C4-2B (cell line): ENCODE results near the gene RASD2.

Experiments used
- H3K27ac ChIP-seq: fragments of 450-650 bp; 2 replicates; pipeline ENCODE4 v1.5.1; 2017
- CTCF ChIP-seq: fragments of 450-650 bp; conservative IDR thresholded peaks from 2 replicates; pipeline ENCODE4 v1.5.1; 2017; ENCODE audit warnings: mild to moderate bottlenecking
- ZFX ChIP-seq: fragments of 450-650 bp; IDR thresholded peaks from 2 replicates; pipeline ENCODE4 v1.6.1; 2017

RASD2 gene

DNA sequence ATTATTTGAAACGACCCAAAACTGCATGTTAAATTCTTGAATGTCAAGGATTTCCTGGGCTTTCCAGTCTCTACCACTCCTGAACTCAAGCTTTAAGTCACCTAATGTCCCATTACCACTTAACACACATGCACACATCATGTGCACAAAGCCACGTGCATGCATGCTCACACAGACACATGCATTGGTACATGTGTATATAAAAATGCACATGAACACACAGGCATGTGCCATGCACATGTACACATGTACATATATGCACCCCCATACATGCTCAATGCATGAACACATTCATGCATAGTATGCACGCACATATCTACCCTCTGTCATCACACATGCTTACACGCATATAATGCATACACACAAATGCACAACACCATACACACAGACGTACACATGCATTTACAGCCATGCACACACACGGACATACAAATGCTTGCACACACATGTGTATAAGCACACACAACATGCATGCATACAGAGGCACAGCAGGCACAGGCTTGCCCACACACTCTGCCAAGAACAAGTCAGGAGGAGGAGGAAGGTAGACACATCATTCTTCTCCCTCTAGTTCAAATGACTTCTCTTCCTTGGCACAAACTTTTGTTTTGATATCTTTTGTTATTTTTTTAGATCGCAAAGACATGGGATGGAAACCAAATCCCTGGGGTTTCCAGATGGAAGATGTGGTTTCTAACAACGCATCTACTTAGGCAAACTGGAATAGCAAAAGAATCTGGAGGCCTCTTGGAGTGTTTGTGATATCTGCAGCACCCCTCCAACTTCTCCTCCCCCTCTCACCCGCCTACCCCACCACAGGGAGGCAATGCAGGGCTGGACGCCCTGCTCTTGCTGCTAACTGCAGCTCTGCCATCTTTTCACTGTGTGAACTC, 24.6 kb downstream of the RASD2 start:
- H3K27ac ChIP-seq = no peak overlapping the region
- TF ChIP-seq CTCF (no peak), ZFX (no peak)

GRCh38 chr22:35567351-35568141, 26.9 kb downstream of the RASD2 start:
- no peak for TF ChIP-seq CTCF
- no peak for TF ChIP-seq ZFX
- no peak overlapping the region for H3K27ac ChIP-seq

GRCh38 chr22:35568751-35569739, 28.4 kb downstream of the RASD2 start:
- H3K27ac ChIP-seq = no peak overlapping the region
- no peak for TF ChIP-seq ZFX
- no peak for TF ChIP-seq CTCF

DNA sequence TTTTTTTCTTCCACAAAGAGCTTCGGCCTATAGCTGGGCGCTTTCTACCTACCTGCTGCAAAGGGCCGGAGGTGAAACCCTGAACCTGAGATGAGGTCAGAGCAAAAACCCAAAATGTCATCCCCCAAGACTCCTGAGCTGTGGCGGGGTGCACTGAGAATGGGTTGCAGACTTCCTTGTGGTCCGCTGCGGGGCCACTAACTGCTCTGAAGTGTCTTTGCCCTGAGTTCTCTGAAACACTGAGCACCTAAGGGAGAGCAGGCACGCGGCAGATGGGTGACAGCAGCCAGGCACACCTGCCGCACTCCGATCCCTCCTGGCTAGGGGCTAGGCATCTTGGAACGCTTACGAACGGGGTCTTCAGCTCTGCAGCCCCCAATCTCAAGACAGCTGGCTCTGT, 29.3 kb downstream of the RASD2 start:
- TF ChIP-seq CTCF (no peak), ZFX (no peak)
- no peak overlapping the region for H3K27ac ChIP-seq

- H3K27ac ChIP-seq = no peak overlapping the region
- TF ChIP-seq CTCF (no peak), ZFX (no peak)
Observed at GRCh38 chr22:35570686-35571194, 30.1 kb downstream of the RASD2 start.

GRCh38 chr22:35572556-35572955, 31.9 kb downstream of the RASD2 start:
- TF ChIP-seq ZFX = no peak
- no peak for TF ChIP-seq CTCF
- no peak overlapping the region for H3K27ac ChIP-seq
